WTC11 (cell line): ENCODE measurements around the gene SPZ1. TPM values are rescaled to one million over a fixed set of nuclear protein-coding genes. Genes with fewer than 3 reads are reported as not detected.

Experiments
- ATAC-seq: fragments of 200-7000 bp; cut with Tn5 transposase; 2 replicates; pipeline ENCODE4 v1.10.0; 2021; ENCODE audit warnings: mild to moderate bottlenecking, moderate library complexity
- CTCF ChIA-PET: fragments of 300-600 bp; sonication (Branson Sonifier 250); formaldehyde crosslinking; loops from one replicate; lab custom pipeline; 2021; ENCODE audit warnings: antibody characterized with exemption; lab: Charles Lee
- POLR2A ChIA-PET: fragments of 350-600 bp; sonication (Branson Sonifier 250); formaldehyde crosslinking; loops from one replicate; lab custom pipeline; 2021; ENCODE audit warnings: antibody characterized with exemption; lab: Charles Lee
- DNase-seq: peaks from one replicate; pipeline ENCODE4 v3.0.0; 2021; ENCODE audit warnings: low spot score
- H3K27ac Mint-ChIP-seq: 2 replicates; pipeline ENCODE4 v1.8.0; 2021; ENCODE audit warnings: mixed read lengths
- H3K27me3 Mint-ChIP-seq: 2 replicates; pipeline ENCODE4 v1.8.0; 2021; ENCODE audit warnings: low read depth, mild to moderate bottlenecking, moderate library complexity, mixed read lengths
- H3K36me3 Mint-ChIP-seq: 2 replicates; pipeline ENCODE4 v1.8.0; 2021; ENCODE audit warnings: mixed read lengths
- H3K4me1 Mint-ChIP-seq: 2 replicates; pipeline ENCODE4 v1.8.0; 2022; ENCODE audit warnings: mixed read lengths
- H3K4me3 Mint-ChIP-seq: 2 replicates; pipeline ENCODE4 v1.8.0; 2021; ENCODE audit warnings: mild to moderate bottlenecking, moderate library complexity, mixed read lengths
- H3K9me3 Mint-ChIP-seq: 2 replicates; pipeline ENCODE4 v1.8.0; 2021; ENCODE audit warnings: mixed read lengths
- ARID4B ChIP-seq: sonication (generic); formaldehyde crosslinking; IDR thresholded peaks from 2 replicates; pipeline ENCODE4 v1.8.0; 2023; ENCODE audit warnings: missing genetic modification reagents, mild to moderate bottlenecking, borderline replicate concordance
- CBFB ChIP-seq: sonication (generic); formaldehyde crosslinking; IDR thresholded peaks from 2 replicates; pipeline ENCODE4 v1.8.1; 2022; ENCODE audit warnings: mild to moderate bottlenecking, low read depth, missing genetic modification reagents
- CREM ChIP-seq: sonication (generic); formaldehyde crosslinking; IDR thresholded peaks from 2 replicates; pipeline ENCODE4 v1.8.1; 2022; ENCODE audit warnings: mild to moderate bottlenecking, missing genetic modification reagents, moderate library complexity
- CTCF ChIP-seq: fragments of 200-600 bp; IDR thresholded peaks from 2 replicates; pipeline ENCODE4 v1.8.0; 2022; ENCODE audit warnings: antibody characterized with exemption
- ETV6 ChIP-seq: sonication (generic); formaldehyde crosslinking; IDR thresholded peaks from 2 replicates; pipeline ENCODE4 v1.8.1; 2022; ENCODE audit warnings: mild to moderate bottlenecking, missing genetic modification reagents
- FOXJ3 ChIP-seq: sonication (generic); formaldehyde crosslinking; IDR thresholded peaks from 2 replicates; pipeline ENCODE4 v1.9.0; 2021; ENCODE audit warnings: missing genetic modification reagents, mild to moderate bottlenecking, borderline replicate concordance
- FOXK1 ChIP-seq: sonication (generic); formaldehyde crosslinking; IDR thresholded peaks from 2 replicates; pipeline ENCODE4 v1.8.0; 2022; ENCODE audit warnings: mild to moderate bottlenecking, moderate library complexity, missing genetic modification reagents
- HMGA2 ChIP-seq: fragments of 250-450 bp; sonication (Bioruptor Pico); IDR thresholded peaks from 2 replicates; pipeline ENCODE4 v1.4.0; 2021; ENCODE audit warnings: mild to moderate bottlenecking, moderate library complexity
- IRF2 ChIP-seq: sonication (generic); formaldehyde crosslinking; IDR thresholded peaks from 2 replicates; pipeline ENCODE4 v1.8.0; 2022; ENCODE audit warnings: low read depth, missing genetic modification reagents, borderline replicate concordance
- JAZF1 ChIP-seq: fragments of 250-450 bp; sonication (Bioruptor Pico); IDR thresholded peaks from 2 replicates; pipeline ENCODE4 v1.9.0; 2021; ENCODE audit warnings: moderate library complexity, mild to moderate bottlenecking, inconsistent platforms
- NR1H2 ChIP-seq: sonication (generic); formaldehyde crosslinking; IDR thresholded peaks from 2 replicates; pipeline ENCODE4 v1.9.0; 2021; ENCODE audit warnings: mild to moderate bottlenecking, moderate library complexity, missing genetic modification reagents
- ZNF219 ChIP-seq: sonication (generic); formaldehyde crosslinking; IDR thresholded peaks from 2 replicates; pipeline ENCODE4 v1.8.0; 2023; ENCODE audit warnings: missing genetic modification reagents, mild to moderate bottlenecking, borderline replicate concordance
- ZNF423 ChIP-seq: fragments of 250-450 bp; sonication (Bioruptor Pico); IDR thresholded peaks from 2 replicates; pipeline ENCODE4 v2.1.2; 2022; ENCODE audit warnings: mild to moderate bottlenecking, moderate library complexity
- ZSCAN18 ChIP-seq: fragments of 250-450 bp; sonication (Bioruptor Pico); IDR thresholded peaks from 2 replicates; pipeline ENCODE4 v2.1.2; 2022; ENCODE audit warnings: mild to moderate bottlenecking, moderate library complexity
- total RNA-seq: library from RNA; stranded (reverse); gene quantifications from 3 replicates; pipeline ENCODE4 v1.2.3, GENCODE V29; 2021

The SPZ1 gene
- total RNA-seq, 1 experiment from 2014 or later, result not detected

- ChIA-PET CTCF (interaction anchor here (0.5 to 1.4 kb wide), 3 partner anchors 111 to 653 kb away, joined by 3 to 4 read pairs (median 3); no protein-coding TSS in a partner anchor), POLR2A (no interaction called here)
- ATAC-seq (no peak), DNase-seq (no peak)
- Mint-ChIP-seq H3K9me3 (no peaks in the 10 kb centered on the region), H3K4me3 (no peak overlapping the region), H3K27ac (no peak overlapping the region), H3K27me3 (no peaks in the 10 kb centered on the region), H3K36me3 (no peaks in the 10 kb centered on the region), H3K4me1 (no peaks in the 10 kb centered on the region)
- TF ChIP-seq NR1H2 (CRISPR knock-in tag), result no peak
- TF ChIP-seq HMGA2 (CRISPR knock-in tag), result no peak
- TF ChIP-seq CREM (CRISPR knock-in tag), result no peak
These were observed 21.4 kb downstream of the SPZ1 start for GRCh38 chr5:80341016-80341775.

GRCh38 chr5:80343067-80343466 lies 23.3 kb downstream of the SPZ1 start:
- ChIA-PET POLR2A (interaction anchor here (0.7 kb wide), 1 partner anchor 476 kb away, joined by 5 read pairs; no protein-coding TSS in a partner anchor), CTCF (interaction anchor here (0.7 to 1.2 kb wide), 2 partner anchors 11 to 336 kb away, joined by 4 to 5 read pairs; no protein-coding TSS in a partner anchor)
- H3K4me3 Mint-ChIP-seq, result no peak overlapping the region
- H3K36me3 Mint-ChIP-seq, result no peaks in the 10 kb centered on the region
- no peaks in the 10 kb centered on the region for H3K4me1 Mint-ChIP-seq
- H3K27me3 Mint-ChIP-seq, result no peaks in the 10 kb centered on the region
- no peaks in the 10 kb centered on the region for H3K9me3 Mint-ChIP-seq
- TF ChIP-seq HMGA2 (CRISPR knock-in tag) (no peak), ZNF219 (CRISPR knock-in tag) (no peak), CREM (CRISPR knock-in tag) (no peak), ARID4B (CRISPR knock-in tag) (no peak), IRF2 (no peak), FOXK1 (CRISPR knock-in tag) (no peak)
- no peak for ATAC-seq
- DNase-seq, result no peak
- H3K27ac Mint-ChIP-seq, result no peak overlapping the region

- TF ChIP-seq ZNF423 (CRISPR knock-in tag), result no peak
- no peak for TF ChIP-seq JAZF1 (CRISPR knock-in tag)
- TF ChIP-seq ZSCAN18, result no peak
- no peak for TF ChIP-seq FOXJ3 (CRISPR knock-in tag)
- TF ChIP-seq CBFB (CRISPR knock-in tag), result no peak
- peak; percentile 31; the same call in 1 of the 2 replicates for TF ChIP-seq CTCF
- no peak for TF ChIP-seq ETV6
- H3K4me3 Mint-ChIP-seq, result no peak overlapping the region
- H3K36me3 Mint-ChIP-seq, result no peaks in the 10 kb centered on the region
- no peak overlapping the region for H3K27ac Mint-ChIP-seq
- H3K9me3 Mint-ChIP-seq, result peaks cover under 1% of the 10 kb centered on the region; the same call in 1 of the 2 replicates
- CTCF ChIA-PET, result interaction anchor here (0.5 to 1.9 kb wide), 36 partner anchors 10 to 333 kb away, joined by 3 to 18 read pairs (median 4); partner anchors contain the start of genes DHFR, MSH3 and ZFYVE16
- POLR2A ChIA-PET, result interaction anchor here (0.6 to 1.2 kb wide), 2 partner anchors 14 to 55 kb away, joined by 3 to 4 read pairs; no protein-coding TSS in a partner anchor
- ATAC-seq (peak; percentile 88), DNase-seq (peak; percentile 37)
- H3K27me3 Mint-ChIP-seq, result no peaks in the 10 kb centered on the region
- H3K4me1 Mint-ChIP-seq, result no peaks in the 10 kb centered on the region
These were observed 26.3 kb downstream of the SPZ1 start for GRCh38 chr5:80346055-80346454.
